ENCODE results near the gene SEMA3F.

GRCh38 chr3:50221411-50222168 lies 66.5 kb downstream of the SEMA3F start:
- TF ChIP-seq MAX (IDR thresholded peaks at IDR 0.05; ENCODE audit: insufficient read depth, insufficient read length): no peak
- no peak for TF ChIP-seq POLR2A (IDR thresholded peaks at IDR 0.05; ENCODE audit: low read depth, low read length)
- TF ChIP-seq EZH2 (IDR thresholded peaks at IDR 0.05; ENCODE audit: borderline replicate concordance, low read depth, low read length, severe bottlenecking): no peak

Measured in endothelial cell of umbilical vein (primary cell).